Activated naive CD8-positive, alpha-beta T cell treated with anti-CD3 and anti-CD28 coated beads, Interleukin-2, amount 50 U/mL, for 24 hours (primary cell): Measurements from ENCODE around the gene VWF.

Experiments used
- ATAC-seq: fragments of 150-1000 bp; cut with Tn5 transposase; one replicate; pipeline ENCODE4 v1.10.0; 2021
- DNase-seq: peaks from one replicate; pipeline ENCODE4 v3.0.0; 2021
- H3K27ac Mint-ChIP-seq: one replicate; pipeline ENCODE4 v1.8.0; 2021; ENCODE audit warnings: mild to moderate bottlenecking, mixed read lengths
- H3K27me3 Mint-ChIP-seq: one replicate; pipeline ENCODE4 v1.8.0; 2021; ENCODE audit warnings: mixed read lengths
- H3K36me3 Mint-ChIP-seq: one replicate; pipeline ENCODE4 v1.8.0; 2021; ENCODE audit warnings: low read depth, mixed read lengths
- H3K4me1 Mint-ChIP-seq: one replicate; pipeline ENCODE4 v1.8.0; 2021; ENCODE audit warnings: mixed read lengths
- H3K4me3 Mint-ChIP-seq: one replicate; pipeline ENCODE4 v1.8.0; 2021; ENCODE audit warnings: mild to moderate bottlenecking, moderate library complexity, mixed read lengths
- H3K9me3 Mint-ChIP-seq: one replicate; pipeline ENCODE4 v1.8.0; 2021; ENCODE audit warnings: mixed read lengths

Gene VWF

DNA sequence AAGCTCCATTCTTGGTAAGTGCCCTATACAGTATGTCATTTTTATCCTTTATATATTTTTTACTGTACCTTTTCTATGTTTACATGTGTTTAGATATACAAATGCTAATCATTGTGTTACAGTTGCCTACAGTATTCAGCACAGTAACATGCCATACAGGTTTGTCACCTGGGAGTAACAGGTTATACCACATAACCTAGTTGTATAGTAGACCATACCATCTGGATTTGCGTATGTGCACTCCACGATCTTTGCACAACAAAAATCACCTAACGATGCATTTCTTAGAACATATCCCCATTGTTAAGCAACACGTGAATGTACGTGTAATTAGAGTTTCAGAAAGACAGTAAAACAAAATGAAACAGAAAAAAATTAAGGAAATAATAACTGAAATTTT is 167.5 kb downstream of the VWF start:
- Mint-ChIP-seq H3K36me3 (no peaks in the 10 kb centered on the region), H3K27ac (no peak overlapping the region), H3K4me3 (no peak overlapping the region), H3K9me3 (no peaks in the 10 kb centered on the region), H3K4me1 (no peaks in the 10 kb centered on the region), H3K27me3 (peaks cover 15% of the 10 kb centered on the region)
- ATAC-seq (no peak), DNase-seq (no peak)

DNA sequence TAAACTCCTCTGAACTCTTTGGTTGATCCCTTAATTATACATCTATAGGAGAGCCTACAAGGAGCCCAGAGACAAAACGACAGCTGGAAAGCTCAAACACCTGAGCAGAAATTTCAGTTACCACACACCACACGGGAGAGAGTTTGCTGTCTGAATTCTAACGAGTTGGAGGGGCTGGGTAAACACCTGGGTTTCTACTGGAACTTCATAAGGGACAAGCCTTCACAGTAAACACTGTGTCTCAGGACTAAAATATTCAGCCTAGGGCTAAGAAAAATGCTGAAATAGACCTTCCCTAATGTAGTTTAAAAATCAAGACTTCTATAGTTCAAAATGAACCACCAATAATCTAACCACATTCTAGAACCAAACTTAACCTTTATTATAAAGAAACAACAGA is 169.8 kb downstream of the VWF start:
- no peaks in the 10 kb centered on the region for H3K36me3 Mint-ChIP-seq
- peaks cover 14% of the 10 kb centered on the region for H3K27me3 Mint-ChIP-seq
- H3K27ac Mint-ChIP-seq = no peak overlapping the region
- H3K4me3 Mint-ChIP-seq = no peak overlapping the region
- ATAC-seq (no peak), DNase-seq (no peak)
- no peaks in the 10 kb centered on the region for H3K4me1 Mint-ChIP-seq
- H3K9me3 Mint-ChIP-seq = no peaks in the 10 kb centered on the region

DNA sequence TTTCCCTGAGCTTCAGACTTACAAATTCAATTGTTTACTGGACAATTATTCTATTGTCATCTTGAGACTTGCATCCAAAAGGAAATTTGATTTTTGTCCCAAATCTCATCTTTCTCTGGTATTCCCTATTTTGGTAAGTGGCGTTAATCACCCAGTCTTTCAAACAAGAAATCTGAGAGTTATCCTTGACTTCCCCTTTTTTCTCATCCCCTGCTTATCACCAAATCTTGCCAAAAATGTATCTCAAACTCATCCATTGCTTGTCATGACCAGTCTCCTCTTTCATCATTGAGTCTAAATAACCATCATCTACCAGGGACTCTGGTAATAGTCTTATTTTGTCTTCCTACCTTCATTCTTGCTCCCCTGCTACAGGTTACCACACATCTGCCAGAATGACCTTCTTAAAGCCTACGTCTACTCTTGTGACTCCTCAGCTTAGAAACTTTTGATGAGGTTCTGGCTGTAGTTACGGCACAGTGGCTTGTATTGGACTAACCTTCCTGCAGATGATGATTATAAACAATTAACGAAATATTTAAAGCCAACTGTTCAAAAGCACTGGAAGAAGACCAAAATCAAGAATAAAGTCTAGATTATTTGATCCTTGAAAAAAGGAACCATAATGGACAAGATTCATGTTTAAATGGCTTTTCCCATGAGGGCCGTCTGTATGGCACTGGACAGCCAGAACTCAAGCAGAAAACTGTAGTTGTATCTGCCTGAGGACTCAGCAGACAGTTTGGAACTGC is 170.5 kb downstream of the VWF start:
- H3K4me1 Mint-ChIP-seq = no peaks in the 10 kb centered on the region
- H3K36me3 Mint-ChIP-seq = no peaks in the 10 kb centered on the region
- H3K27me3 Mint-ChIP-seq = peaks cover 14% of the 10 kb centered on the region
- H3K9me3 Mint-ChIP-seq = no peaks in the 10 kb centered on the region
- no peak for DNase-seq
- no peak overlapping the region for H3K27ac Mint-ChIP-seq
- ATAC-seq = no peak
- no peak overlapping the region for H3K4me3 Mint-ChIP-seq

DNA sequence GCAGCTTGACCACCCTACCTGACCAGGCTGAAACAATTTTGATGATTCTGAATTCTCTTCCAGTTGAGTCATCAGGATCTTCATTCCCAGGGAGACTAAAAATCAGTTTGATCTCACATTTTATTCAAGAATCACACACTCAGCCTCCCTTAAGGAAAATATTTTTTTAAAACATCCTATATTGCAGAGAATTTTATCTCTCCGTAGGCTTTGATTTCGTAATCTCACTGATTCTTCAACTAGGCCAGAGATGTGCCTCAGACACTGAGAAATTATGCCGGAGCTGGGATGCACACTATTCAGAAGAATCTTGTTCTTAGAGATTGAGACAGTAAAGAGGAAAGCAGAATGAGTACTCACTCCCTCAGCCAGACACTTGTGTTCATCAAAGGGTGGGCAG is 172.4 kb downstream of the VWF start:
- DNase-seq (no peak), ATAC-seq (no peak)
- Mint-ChIP-seq H3K4me1 (no peaks in the 10 kb centered on the region), H3K27ac (no peak overlapping the region), H3K36me3 (no peaks in the 10 kb centered on the region), H3K27me3 (peaks cover 22% of the 10 kb centered on the region), H3K4me3 (no peak overlapping the region), H3K9me3 (no peaks in the 10 kb centered on the region)

DNA sequence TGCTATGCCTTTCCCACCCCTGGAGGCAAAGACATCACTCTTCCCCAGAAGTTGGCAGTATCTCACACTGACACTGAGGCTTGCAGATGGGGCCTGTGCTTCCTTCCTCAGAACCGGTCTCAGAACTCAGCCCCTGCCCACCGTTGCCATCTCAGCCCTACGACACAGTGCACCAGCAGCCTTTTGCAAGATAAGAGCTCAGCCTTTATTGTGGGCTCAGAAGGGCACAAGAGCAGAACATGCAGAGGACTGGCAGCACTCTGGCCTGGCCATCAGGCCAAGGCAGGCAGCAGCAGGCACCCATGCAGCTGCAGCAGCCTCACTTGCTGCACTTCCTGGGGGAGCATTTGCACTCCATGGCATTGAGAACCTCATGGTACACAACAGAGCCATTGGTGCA is 175.8 kb downstream of the VWF start:
- Mint-ChIP-seq H3K4me1 (peaks cover 2% of the 10 kb centered on the region), H3K36me3 (no peaks in the 10 kb centered on the region), H3K27me3 (peaks cover 48% of the 10 kb centered on the region), H3K4me3 (no peak overlapping the region), H3K27ac (no peak overlapping the region), H3K9me3 (no peaks in the 10 kb centered on the region)
- DNase-seq = no peak
- ATAC-seq = no peak

DNA sequence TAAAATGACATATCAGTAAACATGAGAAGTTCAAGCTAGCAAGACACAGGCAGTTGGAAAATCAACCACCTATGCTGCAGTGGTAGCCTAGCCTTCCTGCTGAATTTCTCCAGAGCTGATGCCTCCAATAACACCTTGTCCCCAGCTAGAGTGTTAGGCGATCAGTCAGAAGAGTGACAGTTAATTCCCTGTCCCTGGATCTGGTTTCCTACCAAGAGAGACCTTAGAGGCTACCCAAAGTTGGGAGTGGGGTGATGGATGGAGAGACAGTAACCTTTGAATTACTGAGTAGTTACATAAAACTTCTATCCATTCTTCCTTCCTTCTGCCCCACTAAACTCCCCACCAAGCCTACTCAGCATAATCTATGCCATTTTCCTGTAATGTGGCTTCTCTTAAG is 177.5 kb downstream of the VWF start:
- H3K9me3 Mint-ChIP-seq = no peaks in the 10 kb centered on the region
- no peak overlapping the region for H3K4me3 Mint-ChIP-seq
- ATAC-seq (no peak), DNase-seq (no peak)
- H3K27ac Mint-ChIP-seq = no peak overlapping the region
- peaks cover 2% of the 10 kb centered on the region for H3K4me1 Mint-ChIP-seq
- H3K36me3 Mint-ChIP-seq = no peaks in the 10 kb centered on the region
- H3K27me3 Mint-ChIP-seq = peaks cover 57% of the 10 kb centered on the region

DNA sequence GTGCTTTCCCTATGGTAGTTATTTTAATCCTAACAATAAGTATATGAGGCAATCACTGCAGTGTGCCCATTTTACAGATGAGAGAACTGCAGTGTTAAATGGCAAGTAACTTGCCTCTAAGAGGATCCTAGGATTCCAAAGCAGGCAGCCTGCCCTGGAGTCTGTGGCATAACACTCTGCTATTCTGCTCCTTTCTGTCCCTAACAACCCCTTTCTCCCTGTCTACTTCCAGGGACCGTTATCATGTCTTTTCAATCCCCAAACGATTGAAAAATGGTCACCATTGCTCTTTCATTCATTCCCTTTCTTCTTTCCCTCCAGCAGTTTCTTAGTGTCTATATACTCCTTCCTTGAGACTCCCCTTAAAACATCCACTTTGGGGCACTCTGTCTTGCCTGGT is 178.1 kb downstream of the VWF start:
- no peak for ATAC-seq
- Mint-ChIP-seq H3K4me3 (no peak overlapping the region), H3K36me3 (no peaks in the 10 kb centered on the region), H3K4me1 (peaks cover 2% of the 10 kb centered on the region), H3K27ac (no peak overlapping the region), H3K9me3 (no peaks in the 10 kb centered on the region), H3K27me3 (peaks cover 57% of the 10 kb centered on the region)
- no peak for DNase-seq

DNA sequence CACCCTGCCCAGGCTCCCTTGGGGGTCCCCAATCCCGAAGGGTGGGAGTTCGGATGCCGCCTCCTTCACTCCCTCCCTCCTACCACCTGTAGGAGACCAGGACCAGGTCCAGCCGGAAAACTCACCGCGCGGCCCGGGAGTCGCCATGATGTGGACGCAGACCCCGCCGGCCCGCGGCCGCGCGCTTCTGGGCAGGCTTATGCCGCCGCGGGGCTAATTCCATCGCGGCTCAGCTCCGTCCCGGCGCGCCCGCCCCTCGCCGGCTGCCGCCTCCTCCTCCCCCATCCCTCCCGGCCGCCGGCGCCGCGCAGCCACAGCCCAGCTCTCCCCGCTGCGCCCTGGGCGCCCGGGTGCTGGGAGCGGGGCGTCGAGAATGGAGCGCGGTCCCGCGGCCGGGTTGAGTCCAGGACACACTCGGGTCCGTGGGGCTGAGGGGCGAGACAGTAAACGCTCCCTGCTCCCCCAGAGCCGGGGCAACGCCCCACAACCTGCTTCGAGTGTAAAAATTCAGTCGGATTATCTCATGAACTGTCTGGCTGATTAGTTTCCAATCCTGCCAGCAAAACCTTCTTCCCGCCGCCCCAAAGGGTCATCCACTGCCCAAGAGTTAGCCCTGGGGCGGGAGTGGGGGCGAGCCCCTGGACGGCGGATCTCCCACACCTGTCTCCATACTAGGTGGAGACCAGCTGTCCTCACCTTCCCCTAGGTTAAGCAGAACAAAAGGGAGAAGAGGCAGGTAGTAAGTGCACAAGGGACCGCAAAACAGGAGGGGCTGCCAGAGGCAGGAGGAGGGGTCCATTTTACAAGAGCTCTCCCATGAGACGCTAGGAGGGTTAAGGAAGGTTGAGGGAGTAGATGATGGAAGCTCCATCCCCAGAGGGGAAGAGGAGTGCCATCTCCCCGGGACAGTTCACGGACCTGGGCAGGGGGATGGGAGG is 179.1 kb downstream of the VWF start, which contains the start of gene ANO2:
Gene ANO2 (minus strand): TSS at position 189 of the 938 bp plus-strand sequence. CDS start 42 bp downstream, at position 147.
- no peak for DNase-seq
- Mint-ChIP-seq H3K4me3 (no peak within 1 kb of the TSS), H3K36me3 (no peaks in the 10 kb centered on the region), H3K27me3 (peaks cover 58% of the 10 kb centered on the region), H3K27ac (no peak within 1 kb of the TSS), H3K9me3 (no peaks in the 10 kb centered on the region), H3K4me1 (peaks cover 2% of the 10 kb centered on the region)
- ATAC-seq = no peak

DNA sequence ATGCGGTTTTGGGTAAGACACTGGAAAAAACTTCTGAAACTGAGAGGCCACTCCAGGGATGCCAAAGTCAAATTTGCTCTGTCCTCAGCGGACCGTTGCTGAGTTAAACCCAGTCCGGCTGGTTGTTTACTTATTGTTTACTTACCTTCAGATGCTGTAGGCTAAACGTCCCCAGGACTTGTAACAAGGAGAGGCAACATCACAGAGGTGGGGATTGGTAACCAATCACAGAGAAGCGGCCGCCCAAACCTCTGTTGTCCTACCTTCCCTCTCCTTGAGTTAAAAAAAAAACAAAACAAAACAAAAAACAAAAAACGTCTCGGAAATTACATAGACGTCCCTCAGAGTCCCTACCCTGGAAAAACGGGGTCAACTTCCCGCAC is 179.8 kb downstream of the VWF start:
- H3K27ac Mint-ChIP-seq = no peak overlapping the region
- H3K27me3 Mint-ChIP-seq = peaks cover 65% of the 10 kb centered on the region
- no peak for DNase-seq
- peaks cover 2% of the 10 kb centered on the region for H3K4me1 Mint-ChIP-seq
- H3K36me3 Mint-ChIP-seq = no peaks in the 10 kb centered on the region
- ATAC-seq = no peak
- H3K9me3 Mint-ChIP-seq = no peaks in the 10 kb centered on the region
- no peak overlapping the region for H3K4me3 Mint-ChIP-seq

DNA sequence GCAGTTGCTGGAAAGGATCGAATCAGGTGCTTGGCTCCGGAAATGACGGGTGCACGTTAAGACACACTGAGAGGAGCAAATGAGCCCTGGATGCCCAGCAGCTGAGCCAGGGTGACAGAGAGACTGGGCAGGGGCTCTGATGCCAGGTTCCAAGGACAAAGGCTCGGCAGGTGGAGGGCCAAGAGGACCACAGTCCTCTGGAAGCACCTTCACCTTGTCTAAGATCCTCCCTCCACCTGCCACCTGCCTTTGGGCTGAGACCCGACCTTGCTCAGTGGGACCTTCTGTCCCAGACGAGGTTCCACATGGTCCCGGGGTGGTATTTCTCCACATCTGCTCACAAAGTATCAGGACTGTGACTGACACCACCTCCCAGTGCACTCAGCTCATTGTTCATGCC is 180.4 kb downstream of the VWF start:
- H3K4me1 Mint-ChIP-seq = peaks cover 2% of the 10 kb centered on the region
- DNase-seq (no peak), ATAC-seq (no peak)
- no peaks in the 10 kb centered on the region for H3K36me3 Mint-ChIP-seq
- H3K27ac Mint-ChIP-seq = no peak overlapping the region
- no peaks in the 10 kb centered on the region for H3K9me3 Mint-ChIP-seq
- H3K27me3 Mint-ChIP-seq = peaks cover 70% of the 10 kb centered on the region
- no peak overlapping the region for H3K4me3 Mint-ChIP-seq

DNA sequence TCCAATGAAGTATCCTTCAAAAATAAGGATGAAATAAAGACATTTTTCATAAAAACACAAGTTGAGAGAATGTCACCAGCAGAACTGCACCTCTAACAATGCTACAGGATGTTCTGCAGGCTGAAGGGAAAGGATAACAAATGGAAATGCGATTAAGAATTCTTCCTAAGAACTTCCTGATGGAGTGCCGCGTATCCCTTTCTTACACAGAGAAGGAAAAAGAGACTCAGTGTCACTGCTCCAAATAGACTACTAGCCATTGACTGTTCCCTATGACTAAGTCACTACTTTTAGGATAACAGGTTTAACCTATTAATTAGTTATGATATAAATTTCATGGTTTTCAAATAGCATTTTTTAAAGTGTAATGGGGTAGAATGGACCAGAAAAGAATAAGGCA is 182.6 kb downstream of the VWF start:
- H3K27ac Mint-ChIP-seq = no peak overlapping the region
- H3K4me1 Mint-ChIP-seq = peaks cover 2% of the 10 kb centered on the region
- no peak for ATAC-seq
- no peak for DNase-seq
- no peaks in the 10 kb centered on the region for H3K36me3 Mint-ChIP-seq
- no peaks in the 10 kb centered on the region for H3K9me3 Mint-ChIP-seq
- H3K4me3 Mint-ChIP-seq = no peak overlapping the region
- H3K27me3 Mint-ChIP-seq = peaks cover 68% of the 10 kb centered on the region

DNA sequence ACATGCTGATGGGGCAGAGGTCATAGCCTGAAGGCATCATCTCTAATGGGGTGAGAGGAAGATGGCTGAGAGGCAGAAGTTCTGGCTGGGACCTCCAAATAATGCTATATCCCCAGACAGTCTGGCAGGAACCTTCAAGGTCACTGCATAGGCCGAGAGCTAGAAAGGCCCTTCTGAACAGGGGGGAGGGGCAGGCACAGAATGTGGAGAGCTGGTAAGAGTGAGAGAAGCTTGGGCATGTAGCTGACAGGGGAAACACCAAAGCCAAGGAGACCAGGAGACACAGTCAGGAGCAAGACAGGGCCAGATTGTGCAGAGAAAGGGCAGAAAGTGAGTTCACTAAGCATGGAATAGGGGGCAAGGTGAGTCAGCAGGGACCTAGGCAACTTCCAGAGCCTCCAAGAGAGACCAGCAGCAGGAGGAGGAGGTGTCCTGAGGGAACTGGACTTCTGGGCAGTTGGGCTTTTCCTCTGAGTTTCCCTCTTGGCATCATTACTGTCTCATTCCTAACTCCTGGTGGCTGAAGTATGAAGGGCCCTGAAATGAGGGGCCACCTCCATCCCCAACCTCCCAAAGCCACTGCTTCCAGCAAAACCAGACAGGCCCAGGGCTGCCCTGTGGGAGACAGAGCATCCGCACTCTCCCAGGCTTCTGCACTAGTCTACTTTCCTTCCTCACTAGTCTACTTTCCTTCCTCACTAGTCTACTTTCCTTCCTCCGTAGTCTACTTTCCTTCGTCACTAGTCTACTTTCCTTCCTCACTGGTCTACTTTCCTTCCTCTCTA is 196.5 kb downstream of the VWF start:
- Mint-ChIP-seq H3K4me3 (no peak overlapping the region), H3K27ac (no peak overlapping the region), H3K36me3 (no peaks in the 10 kb centered on the region), H3K9me3 (no peaks in the 10 kb centered on the region), H3K4me1 (no peaks in the 10 kb centered on the region), H3K27me3 (peaks cover 25% of the 10 kb centered on the region)
- no peak for ATAC-seq
- DNase-seq = no peak

DNA sequence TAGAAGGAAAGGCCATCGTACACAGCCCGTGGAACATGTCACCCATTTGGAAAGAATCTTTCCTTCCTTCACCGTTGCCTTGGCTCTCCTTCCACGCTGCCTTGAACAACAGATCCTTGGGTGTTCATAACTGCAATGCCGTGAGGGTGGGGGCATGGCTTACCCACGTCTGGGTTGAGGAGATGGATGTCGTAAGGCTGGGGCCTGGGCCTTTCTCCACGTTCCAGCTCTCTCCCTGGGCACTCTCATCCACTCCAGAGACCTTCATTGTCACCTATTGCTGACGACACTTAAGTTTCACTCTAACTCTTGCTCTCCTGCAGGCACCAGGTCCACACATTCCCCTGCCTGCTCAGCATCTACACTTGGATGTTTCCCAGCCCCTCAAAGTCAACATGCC is 198.8 kb downstream of the VWF start:
- H3K4me1 Mint-ChIP-seq = no peaks in the 10 kb centered on the region
- H3K9me3 Mint-ChIP-seq = no peaks in the 10 kb centered on the region
- ATAC-seq = no peak
- no peaks in the 10 kb centered on the region for H3K36me3 Mint-ChIP-seq
- DNase-seq = no peak
- no peak overlapping the region for H3K4me3 Mint-ChIP-seq
- peaks cover 22% of the 10 kb centered on the region for H3K27me3 Mint-ChIP-seq
- H3K27ac Mint-ChIP-seq = no peak overlapping the region

DNA sequence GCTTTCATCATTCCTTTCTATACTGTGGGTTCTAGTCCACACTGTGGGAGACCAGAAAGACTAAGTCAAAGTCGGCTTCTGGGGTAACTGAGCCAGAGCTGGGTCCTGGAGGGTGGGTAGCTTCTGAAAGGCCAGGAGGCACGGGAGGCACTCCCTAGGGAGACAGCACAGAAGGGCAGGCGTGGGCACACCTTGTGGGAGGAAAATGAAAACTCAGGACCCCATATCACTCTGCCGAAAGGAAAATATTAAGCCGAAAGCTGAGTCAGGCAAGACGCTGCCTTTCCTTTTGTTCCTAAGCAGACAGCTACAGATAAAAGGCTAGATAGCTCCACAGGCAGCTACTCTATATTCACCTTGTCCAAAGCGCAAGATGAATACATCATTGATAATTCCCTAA is 200.1 kb downstream of the VWF start:
- peaks cover 20% of the 10 kb centered on the region for H3K27me3 Mint-ChIP-seq
- H3K36me3 Mint-ChIP-seq = no peaks in the 10 kb centered on the region
- H3K4me3 Mint-ChIP-seq = no peak overlapping the region
- no peaks in the 10 kb centered on the region for H3K4me1 Mint-ChIP-seq
- no peaks in the 10 kb centered on the region for H3K9me3 Mint-ChIP-seq
- ATAC-seq = no peak
- H3K27ac Mint-ChIP-seq = no peak overlapping the region
- DNase-seq = no peak
